Bone marrow (tissue), 2 donors: Measurements from ENCODE around the gene RALGPS2.
"Not testable (repeated sequence)": the region's sequence is repeated elsewhere in the genome, so short reads cannot be mapped to it uniquely, and the experiment has no call there.

Experiments used
- DNase-seq, 2 donors: peaks; one replicate each; lab custom pipeline; 2025; lab: John Stamatoyannopoulos, UW

The RALGPS2 gene

DNA sequence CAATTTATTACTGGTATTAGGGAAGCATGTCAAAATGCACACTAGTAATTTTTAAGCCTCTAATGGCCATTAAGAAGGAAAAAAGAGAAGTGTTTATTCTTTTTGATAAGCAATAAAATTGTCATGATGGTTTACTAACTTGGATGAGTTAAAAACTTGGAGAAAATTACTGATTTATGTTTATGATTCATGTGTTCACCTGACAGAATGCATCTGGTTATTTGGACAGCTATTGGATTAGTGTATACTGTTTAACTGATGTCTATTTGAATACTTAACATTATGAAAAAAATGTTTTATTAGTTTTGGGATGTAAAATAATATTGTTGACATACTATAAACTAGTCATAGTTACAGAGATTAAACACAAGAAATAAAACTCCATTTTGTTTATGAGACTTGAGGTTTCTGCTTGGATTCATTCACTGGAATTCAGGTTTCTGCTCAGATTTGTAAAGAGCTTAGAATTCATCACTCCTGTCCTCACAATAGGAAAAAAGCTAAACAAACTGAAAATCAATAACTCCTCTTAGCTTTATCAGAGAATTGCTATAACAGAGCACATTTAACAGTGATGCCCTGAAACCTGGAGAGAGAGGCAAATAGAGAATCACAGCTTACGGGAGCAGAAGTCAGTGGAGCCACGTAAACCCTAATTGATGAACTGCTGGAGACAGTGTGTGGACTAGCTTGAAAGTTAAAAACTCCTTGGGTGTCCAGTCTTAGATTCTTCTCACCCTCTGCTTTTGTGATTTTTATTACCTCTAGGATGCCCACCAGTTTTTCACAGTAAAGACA, 56.7 kb downstream of the RALGPS2 start:
- DNase-seq = no peak

DNA sequence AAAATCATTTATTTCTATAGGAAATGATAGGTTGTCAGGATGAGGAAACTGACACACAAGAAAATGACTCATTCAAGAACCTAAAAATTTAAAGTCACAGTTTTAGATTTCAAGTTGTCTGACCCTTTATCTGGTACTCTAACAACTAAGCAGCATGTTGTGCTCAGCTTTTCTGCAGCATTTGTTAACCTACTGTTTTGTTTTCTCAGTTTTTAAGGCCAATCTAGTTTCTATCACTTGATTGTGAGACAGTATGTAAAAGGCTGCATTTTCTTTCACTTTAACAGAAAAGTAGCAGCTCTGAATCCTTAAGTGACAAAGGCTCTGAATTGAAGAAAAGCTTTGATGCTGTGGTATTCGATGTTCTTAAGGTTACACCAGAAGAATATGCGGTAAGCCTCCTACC, 59.1 kb downstream of the RALGPS2 start:
- no peak for DNase-seq

DNA sequence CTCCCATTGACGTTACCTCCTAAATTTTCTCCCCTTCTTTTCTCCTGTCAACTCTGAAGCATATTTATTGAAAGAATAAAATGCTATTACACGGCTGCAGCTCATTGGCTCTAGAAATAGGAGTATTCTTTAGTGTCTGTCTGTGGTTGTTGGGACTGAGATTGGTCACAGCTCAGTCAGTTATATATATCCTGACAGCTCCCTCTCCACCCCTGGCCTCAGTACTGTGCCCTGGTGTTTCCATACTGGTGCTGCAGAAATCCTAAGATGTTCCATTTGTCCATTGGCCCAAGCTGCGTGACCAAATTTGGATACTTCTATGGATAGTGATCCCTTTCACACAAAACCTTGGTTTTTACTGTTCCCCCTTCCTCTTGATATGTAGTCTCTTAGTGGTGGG, 67.3 kb downstream of the RALGPS2 start:
- no peak for DNase-seq

DNA sequence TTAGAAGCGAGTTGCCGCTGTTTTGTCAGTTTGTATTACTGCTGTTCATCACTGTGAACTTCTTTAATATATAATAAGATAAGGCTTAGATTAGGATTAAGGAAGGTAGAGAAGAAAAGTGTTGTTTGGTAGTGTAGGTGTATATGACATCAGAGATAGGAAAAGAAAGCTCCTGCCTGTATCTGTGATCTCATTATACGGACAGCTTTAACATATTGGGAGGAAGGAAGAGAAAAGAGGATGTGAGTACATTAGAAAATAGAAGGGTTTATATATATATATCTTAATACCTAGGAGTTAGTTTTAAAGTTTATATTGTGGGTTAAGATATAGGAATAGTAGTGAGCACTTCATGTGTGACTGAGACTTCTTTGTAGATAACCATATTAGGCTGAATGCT, 71.0 kb downstream of the RALGPS2 start:
- no peak for DNase-seq

DNA sequence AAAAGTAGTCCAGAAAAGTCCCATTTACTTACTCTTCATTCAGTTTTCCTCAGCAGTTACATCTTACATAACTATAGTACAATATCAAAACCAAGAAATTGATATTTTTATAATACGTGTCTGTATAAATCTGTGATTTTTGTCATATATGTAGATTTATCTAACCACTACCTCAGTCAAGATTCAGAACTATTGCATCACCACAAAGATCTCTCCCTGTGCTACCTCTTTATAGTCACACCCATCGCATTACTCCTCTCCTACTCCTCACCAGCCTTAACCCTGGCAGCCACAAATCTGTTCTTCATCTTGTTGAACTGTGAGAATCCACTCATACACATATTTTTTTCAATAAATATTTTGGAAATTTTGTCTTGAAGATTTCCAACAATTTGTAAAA, 72.5 kb downstream of the RALGPS2 start:
- no peak for DNase-seq

DNA sequence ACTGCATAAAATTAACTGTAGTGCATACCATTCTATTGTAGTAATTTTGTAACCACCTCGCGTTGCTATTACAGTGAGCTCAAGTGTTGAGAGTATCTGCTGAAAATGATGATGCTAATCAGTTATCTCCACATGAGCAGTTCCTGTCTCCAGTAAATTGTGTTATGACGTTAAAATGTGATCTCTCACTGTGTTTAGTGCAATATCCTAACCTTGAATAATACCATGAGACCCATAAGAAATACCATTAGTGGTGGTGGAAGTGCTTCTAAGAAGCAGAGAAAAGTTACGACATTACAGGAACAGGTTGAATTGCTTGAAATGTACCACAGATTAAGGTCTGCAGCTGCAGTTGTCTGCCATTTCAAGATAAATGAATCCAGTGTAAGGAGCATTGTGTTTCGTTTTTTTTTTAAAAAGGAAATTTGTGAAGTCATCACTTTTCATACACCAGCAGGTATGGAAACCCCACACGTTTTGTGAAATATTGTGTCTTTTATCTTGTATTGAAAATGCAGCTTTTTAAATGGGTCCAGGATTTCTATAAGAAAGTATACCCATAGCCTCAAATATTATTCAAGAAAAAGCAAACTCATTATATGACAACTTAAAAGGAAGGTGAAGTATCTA, 73.3 kb downstream of the RALGPS2 start:
- DNase-seq = no peak

DNA sequence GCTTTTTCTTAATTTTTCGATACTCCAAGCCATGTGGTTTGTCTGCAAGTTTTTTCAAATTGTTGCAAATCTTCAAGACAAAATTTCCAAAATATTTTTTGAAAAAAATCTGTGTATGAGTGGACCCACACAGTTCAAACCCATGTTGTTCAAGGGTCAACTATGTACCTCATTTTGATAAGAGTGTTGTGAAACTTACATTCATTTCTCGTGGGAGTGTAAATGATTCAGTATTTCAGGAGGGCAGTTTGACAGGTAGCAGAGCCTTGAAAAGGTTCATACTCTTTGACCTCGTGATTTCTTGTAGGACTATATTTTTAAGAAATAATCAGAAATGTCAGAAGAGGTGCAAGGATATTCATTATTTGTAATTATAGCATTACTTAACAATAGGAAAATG, 77.8 kb downstream of the RALGPS2 start:
- DNase-seq = no peak

DNA sequence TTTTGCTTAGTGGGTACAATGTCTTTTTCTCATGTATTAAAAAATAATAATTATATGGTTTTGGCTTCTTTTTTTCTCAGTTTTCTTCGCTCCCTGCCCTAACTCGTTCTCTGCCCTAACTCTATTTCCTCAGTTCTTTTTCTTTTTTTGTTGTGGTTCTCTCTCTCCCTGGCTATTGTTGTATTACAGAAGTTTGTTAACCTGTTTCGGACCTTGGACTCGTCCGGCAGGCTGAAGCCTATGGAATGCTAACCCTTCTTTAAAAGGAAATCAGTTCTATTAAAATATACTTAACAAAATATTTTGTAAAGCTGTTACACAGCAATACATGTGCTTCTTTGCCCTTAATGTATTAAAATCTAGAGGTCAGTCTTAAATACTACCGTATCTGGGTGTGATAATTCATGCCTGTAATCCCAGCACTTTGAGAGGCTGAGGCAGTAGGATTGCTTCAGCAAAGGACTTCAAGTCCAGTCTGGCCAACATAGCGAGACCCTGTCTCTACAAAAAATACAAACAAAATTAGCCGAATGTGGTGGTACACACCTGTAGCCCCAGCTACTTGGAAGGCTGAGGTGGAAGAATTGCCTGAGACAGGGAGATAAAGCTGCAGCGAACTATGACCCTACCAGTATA, 81.7 kb downstream of the RALGPS2 start:
- no peak for DNase-seq

DNA sequence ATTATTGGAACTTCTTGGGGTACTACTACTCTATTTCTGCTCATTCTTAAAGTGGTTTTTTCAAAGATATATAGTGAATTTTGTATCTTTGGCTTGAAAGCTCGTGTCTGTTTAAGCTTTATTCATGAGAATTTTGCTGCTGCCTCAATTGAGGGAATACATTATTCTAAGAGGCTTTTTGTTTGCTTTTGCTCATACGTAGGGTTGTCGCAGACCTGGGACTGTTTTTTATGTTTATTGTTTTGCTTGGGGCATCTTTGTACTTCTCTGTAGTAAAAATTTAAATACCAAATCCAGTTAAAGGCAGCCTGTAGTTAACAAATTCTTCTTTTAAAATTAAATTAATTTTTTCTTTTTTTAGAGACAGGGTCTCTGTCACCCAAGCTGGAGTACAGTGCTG, 83.5 kb downstream of the RALGPS2 start:
- DNase-seq = no peak

DNA sequence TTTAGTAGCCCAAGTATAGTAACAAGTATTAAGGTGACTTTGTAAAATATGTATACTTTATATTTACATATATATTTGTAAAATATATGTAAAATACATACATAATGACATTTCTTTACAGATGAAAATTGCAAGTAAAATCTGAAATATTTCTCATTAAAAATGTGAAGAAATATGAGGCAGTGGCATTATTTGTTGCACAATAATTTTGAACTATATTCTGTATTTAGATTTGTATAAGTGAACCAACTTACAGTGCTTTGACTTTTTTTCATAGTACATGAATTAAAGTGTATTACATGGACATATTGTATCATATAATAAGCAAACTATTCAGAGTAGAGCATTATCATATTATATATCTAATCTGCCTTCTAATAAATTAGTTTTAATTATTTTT, 85.5 kb downstream of the RALGPS2 start:
- DNase-seq = no peak

DNA sequence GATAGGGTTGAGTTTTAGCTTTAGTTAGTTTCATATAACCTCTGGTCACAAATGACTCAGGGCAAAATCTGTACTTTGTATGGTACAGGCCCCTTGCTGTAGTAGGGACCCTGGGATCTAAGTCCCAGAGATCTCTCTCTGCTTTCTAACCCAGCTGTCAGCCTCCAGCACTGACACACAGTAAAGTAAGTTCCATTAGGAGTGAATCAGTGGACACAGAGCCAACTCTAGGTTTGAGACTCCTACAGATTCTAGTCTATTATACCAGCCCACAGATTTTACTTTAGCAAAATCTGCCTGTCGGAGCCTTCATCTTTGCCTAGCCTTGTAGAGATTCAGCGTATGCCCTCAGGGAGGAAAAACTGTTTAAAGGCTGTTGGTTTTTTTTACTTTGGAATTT, 93.4 kb downstream of the RALGPS2 start:
- DNase-seq = no peak

DNA sequence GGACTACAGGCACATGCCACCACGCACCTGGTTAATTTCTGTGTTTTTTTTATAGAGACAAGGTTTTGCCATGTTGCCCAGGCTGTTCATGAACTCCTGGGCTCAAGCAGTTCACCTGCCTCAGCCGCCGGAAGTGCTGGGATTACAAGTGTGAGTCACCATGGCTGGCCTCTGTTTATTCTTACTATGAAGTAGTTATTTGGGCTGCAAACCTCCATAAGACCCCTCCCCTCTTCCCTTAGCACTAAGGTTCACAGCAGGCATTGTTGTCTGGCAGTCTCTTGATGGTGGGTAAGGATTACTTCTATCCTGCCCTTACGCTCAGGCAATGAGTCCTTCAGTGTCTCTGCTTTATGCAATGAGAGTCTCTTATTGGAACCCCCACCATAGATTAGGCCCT, 94.1 kb downstream of the RALGPS2 start:
- DNase-seq = no peak

DNA sequence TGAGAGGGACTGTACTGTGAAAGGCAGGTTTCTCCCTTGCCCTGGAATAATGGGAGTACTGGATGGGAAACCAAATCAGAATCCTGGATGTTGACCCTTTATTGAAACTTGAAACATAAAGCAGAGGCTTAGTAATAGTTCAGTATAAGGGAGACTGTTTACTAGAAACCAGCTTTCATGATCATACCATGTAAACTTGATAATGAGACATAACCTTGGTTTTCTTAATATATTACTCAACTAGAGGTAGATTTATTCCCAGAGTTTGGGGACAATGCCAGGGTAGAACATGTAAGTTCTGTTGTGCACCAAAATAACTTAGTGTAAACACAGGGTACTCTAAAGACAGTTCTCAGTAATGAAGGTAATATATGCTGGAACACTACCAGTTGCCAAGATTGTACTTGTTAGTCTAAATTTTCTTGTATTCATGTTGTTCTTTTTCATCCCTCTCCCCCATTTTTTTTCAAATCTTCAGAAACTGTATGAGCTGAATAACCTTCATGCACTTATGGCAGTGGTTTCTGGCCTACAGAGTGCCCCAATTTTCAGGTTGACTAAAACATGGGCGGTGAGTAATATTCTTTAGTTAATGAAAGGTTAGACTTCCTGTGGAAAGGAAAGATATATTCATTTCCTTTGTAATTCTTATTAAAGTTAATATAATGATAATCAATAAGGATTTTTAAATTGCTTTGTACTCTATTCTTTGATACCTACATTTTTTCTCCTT, 96.3 kb downstream of the RALGPS2 start:
- no peak for DNase-seq

DNA sequence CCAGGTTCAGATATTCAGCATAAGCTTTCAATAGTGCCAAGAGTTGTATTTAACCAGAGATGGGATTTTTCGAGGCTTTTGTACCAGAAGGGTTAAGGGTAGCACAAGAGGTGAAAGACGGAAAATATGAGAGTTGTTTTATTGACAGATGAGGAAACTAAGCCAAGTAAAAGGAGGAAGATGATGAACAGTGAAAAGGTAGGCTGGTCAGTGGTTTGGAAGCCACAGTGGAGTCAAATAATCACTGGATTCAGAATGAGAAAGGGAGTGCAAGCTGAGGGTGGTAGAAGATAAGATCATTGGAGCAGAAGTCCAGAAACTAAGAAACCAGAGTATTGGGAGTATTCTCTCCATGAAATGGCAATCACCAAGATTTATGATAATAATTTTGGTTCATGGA, 100.1 kb downstream of the RALGPS2 start:
- DNase-seq = no peak

DNA sequence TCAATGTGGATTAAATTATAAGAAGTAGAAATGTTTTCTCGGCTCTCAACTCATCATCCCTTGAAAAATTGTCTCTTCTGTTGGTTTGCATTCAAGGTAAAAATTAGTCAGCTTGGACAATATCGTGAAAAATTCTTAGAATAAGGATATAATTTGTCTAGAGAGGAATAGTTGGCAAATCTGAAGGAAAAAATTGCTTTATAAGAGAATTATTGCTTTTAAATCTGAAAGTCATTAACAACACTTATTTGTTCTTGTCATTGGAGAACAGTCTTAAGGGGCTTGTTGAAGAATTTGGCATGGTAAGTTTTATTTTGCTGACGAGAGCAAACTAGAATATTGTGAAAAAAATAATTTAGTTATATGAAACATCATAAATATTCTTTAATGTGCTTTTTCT, 119.4 kb downstream of the RALGPS2 start:
- no peak for DNase-seq

DNA sequence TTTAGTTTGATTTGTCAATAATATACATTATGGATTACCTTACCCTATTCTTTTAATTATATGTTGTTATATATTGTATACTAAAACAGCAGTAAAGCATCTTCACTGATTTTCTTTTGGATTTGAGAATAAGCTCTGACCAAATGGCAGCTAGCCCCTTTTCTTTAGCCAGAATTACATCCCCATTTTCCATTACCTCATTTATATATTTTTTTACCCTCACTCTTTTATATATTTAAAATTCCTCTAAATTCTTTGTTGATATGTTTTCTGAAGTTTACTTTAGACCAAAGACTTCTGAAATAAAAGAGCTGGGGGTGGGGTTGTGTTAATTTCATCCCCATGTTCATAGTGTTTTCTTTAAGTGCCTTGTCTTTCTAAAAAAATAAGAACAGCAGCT, 121.3 kb downstream of the RALGPS2 start:
- DNase-seq = no peak

DNA sequence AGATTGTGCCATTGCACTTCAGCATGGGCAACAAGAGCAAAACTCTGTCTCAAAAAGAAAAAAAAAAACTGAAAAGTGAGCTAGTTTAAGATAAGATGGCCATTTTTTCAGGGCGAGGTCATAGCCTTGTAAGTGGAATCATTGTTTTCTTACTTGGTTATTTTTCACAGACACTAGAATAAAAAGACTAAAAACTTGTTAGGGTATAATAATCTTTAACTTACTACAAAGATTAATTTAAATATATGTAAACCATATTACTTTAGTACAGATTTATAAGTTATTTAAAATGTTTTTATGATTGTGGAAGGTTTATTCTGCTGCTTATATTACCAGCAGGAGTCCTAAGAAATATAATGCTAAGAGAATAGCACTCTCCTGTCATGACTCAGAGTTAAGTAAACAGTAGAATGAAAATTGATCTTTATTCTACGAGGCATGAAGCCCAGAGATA, 122.4 kb downstream of the RALGPS2 start:
- no peak for DNase-seq

DNA sequence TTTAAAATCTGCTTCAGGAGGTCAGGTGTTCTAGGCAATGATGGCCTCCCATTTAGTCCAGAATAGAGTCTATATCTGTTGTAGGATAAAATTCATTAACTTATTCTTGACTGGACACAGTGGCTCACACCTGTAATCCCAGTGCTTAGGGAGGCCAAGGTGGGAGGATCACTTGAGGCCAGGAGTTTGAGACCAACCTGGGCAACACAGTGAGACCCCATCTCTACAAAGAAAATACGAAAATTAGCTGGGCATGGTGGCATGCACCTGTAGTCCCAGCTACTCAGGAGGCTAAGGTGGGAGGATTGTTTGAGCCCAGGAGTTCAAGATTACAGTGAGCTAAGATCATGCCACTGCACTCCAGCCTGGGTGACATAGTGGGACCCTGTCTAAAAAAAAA, 122.9 kb downstream of the RALGPS2 start:
- DNase-seq = not testable (repeated sequence)

DNA sequence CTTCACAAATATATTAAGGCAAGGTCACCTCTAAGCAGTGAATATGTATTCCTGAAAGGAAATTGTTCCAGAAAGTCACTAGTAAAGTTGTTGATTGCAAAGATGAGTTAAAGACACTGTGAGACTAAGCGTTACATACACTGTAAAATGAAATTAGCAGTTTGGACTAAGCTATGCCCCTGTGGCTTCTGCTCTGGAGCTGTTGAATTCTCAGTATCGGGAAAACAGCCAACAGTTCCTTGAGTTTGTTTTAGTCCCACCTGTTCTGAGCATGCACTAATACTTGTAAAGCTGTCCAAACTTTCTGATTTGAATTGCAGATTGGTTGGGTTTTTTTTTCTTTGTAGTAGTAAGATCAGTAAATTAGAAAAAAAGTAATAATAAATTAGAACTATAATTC, 124.9 kb downstream of the RALGPS2 start:
- DNase-seq = no peak

DNA sequence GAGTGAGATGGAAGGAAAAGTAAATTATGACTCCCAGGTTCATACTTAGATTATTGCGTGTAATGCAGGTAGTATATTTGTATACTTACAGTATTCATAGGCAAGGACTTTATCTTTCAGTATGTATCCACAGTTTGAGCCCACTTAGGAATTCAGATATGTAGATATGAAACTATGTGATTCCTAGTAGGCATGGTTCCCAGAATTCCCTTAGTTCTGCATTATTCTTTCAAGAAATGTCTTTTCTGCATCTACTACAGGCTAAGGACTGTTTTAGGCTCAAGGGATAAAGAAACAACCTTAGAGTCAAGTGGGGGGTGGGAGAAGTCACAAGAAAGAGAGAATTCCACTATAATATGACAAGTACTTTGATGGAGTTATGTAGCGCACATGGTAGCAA, 132.1 kb downstream of the RALGPS2 start:
- DNase-seq = no peak

DNA sequence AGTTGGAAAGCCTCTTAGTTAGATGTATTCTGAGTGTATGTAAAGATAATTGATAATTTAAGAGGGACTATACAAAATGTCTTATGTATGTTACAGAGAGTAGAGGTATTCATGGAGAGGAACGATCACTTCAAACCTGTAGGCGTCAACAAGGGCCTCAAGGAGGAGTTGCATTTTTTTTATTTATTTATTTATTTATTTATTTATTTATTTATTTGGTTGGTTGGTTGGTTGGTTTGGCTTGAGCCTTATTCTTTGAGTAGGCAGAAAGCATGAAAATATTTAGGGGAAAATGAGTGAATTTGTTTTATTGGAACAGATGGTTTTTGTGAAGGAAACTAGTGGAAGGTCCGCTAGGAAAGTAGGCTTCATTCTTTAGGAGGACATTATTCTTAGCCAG, 137.4 kb downstream of the RALGPS2 start:
- DNase-seq = no peak

DNA sequence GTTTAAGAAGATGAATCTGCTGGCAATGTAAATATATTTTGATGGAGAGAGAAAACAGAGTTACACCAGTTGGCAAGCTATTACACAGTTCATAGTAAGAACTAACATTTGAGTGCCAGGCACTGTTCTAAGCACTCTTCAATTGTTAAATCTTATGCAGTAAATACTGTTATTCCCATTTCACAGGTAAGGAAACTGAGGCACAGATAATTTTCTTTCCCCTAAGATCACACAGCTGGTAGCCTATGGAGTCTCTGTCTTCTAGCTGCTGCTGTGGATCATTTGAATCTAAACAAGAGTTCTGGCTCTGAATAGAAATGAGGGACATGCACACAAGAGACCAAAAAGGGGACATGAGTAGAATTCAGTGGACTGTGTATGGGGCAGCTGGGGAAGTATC, 137.8 kb downstream of the RALGPS2 start:
- no peak for DNase-seq

DNA sequence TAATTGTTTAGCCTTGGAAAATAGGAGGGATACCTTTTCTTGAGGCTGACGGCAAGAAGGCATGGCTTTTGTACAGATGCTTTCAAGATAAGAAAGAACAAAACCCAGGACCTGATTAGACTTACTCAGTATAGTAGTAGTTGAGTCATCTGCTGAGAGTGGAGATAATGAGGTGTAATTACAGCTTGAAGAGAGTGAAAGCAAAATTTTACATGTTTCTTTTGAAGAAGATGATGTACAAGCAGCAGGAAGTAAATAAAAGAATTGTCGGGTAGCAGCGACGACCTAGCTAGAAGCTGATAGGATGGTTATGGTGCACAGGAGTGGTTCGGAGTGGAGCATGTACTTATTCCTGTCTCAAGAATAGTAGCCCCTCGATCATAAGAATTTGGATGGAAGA, 139.3 kb downstream of the RALGPS2 start:
- no peak for DNase-seq
